HFFc6 (cell line): ENCODE data around the gene COA7. TPM values are rescaled to one million over a fixed set of nuclear protein-coding genes. Genes with fewer than 3 reads are reported as not detected.

ENCODE experiments used
- DNase-seq: peaks from one replicate; pipeline ENCODE4 v3.0.0-alpha.2; 2018
- H3K27ac Mint-ChIP-seq: 2 replicates; pipeline ENCODE4 v1.8.0; 2020; ENCODE audit warnings: mild to moderate bottlenecking, mixed read lengths
- H3K27me3 Mint-ChIP-seq: 2 replicates; pipeline ENCODE4 v1.8.0; 2021; ENCODE audit warnings: mild to moderate bottlenecking, moderate library complexity, mixed read lengths; ENCODE audit not compliant: insufficient read depth
- H3K36me3 Mint-ChIP-seq: 2 replicates; pipeline ENCODE4 v1.8.0; 2021; ENCODE audit warnings: low read depth, mixed read lengths
- H3K4me1 Mint-ChIP-seq: 2 replicates; pipeline ENCODE4 v1.8.0; 2020; ENCODE audit warnings: low read depth, mixed read lengths
- H3K4me3 Mint-ChIP-seq: 2 replicates; pipeline ENCODE4 v1.8.0; 2020; ENCODE audit warnings: mild to moderate bottlenecking, moderate library complexity, mixed read lengths
- H3K9me3 Mint-ChIP-seq: 2 replicates; pipeline ENCODE4 v1.8.0; 2020; ENCODE audit warnings: mild to moderate bottlenecking, mixed read lengths
- total RNA-seq, 6 experiments: library from RNA; stranded (reverse); fragmentation: NEBNext Ultra II Directional; extraction: Animal tissue kit (Norgen Biotek cat#: 25700); gene quantifications; 2 replicates in 1 of 6; 3 replicates in 5 of 6; pipeline ENCODE4 v1.2.3, GENCODE V29; 2021
- TF ChIP-seq, protein P1 (sequence below): fragments of 200-600 bp; sonication (generic); IDR thresholded peaks from 2 replicates; pipeline ENCODE4 v1.5.0; 2021; ENCODE audit warnings: antibody characterized with exemption, mild to moderate bottlenecking

COA7 gene
- total RNA-seq, 6 experiments from 2014 or later, result 17.8 to 25.8 (median 20.1) TPM

- H3K27me3 Mint-ChIP-seq, result peaks cover 2% of the 10 kb centered on the region; the same call in 1 of the 2 replicates
- H3K36me3 Mint-ChIP-seq, result peaks cover 7% of the 10 kb centered on the region; the same call in 1 of the 2 replicates
- no peak overlapping the region for H3K27ac Mint-ChIP-seq
- no peaks in the 10 kb centered on the region for H3K9me3 Mint-ChIP-seq
- peaks cover 15% of the 10 kb centered on the region for H3K4me1 Mint-ChIP-seq
- TF ChIP-seq, protein P1, sequence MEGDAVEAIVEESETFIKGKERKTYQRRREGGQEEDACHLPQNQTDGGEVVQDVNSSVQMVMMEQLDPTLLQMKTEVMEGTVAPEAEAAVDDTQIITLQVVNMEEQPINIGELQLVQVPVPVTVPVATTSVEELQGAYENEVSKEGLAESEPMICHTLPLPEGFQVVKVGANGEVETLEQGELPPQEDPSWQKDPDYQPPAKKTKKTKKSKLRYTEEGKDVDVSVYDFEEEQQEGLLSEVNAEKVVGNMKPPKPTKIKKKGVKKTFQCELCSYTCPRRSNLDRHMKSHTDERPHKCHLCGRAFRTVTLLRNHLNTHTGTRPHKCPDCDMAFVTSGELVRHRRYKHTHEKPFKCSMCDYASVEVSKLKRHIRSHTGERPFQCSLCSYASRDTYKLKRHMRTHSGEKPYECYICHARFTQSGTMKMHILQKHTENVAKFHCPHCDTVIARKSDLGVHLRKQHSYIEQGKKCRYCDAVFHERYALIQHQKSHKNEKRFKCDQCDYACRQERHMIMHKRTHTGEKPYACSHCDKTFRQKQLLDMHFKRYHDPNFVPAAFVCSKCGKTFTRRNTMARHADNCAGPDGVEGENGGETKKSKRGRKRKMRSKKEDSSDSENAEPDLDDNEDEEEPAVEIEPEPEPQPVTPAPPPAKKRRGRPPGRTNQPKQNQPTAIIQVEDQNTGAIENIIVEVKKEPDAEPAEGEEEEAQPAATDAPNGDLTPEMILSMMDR, result no peak
- DNase-seq, result no peak
- H3K4me3 Mint-ChIP-seq, result no peak overlapping the region
These were observed 18.6 kb downstream of the COA7 start for GRCh38 chr1:52679498-52679897.

DNA sequence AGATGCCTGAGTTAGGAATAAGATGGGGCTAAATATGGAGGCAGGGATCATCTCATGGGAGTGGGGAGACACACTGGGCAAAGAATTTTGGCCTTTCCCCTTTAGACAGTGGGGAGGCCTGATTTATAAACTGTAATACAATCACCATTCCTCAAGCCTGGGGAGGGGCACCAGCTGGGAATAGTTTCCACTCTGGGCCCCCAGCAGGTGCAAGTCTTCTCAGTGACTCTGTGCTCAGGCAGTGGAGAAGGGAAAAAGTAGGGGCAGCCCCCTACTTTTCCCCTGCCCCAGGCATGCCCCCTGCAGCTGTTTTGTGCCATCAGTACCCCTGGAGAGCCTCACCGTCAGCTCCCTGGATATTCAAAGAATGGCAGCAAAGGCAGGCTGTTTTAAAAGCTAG lies 19.1 kb downstream of the COA7 start:
- no peak for DNase-seq
- H3K4me1 Mint-ChIP-seq, result peaks cover 16% of the 10 kb centered on the region
- H3K27me3 Mint-ChIP-seq, result peaks cover 2% of the 10 kb centered on the region; the same call in 1 of the 2 replicates
- H3K36me3 Mint-ChIP-seq, result peaks cover 5% of the 10 kb centered on the region; the same call in 1 of the 2 replicates
- H3K4me3 Mint-ChIP-seq, result no peak overlapping the region
- TF ChIP-seq, protein P1, result no peak
- no peak overlapping the region for H3K27ac Mint-ChIP-seq
- no peaks in the 10 kb centered on the region for H3K9me3 Mint-ChIP-seq

DNA sequence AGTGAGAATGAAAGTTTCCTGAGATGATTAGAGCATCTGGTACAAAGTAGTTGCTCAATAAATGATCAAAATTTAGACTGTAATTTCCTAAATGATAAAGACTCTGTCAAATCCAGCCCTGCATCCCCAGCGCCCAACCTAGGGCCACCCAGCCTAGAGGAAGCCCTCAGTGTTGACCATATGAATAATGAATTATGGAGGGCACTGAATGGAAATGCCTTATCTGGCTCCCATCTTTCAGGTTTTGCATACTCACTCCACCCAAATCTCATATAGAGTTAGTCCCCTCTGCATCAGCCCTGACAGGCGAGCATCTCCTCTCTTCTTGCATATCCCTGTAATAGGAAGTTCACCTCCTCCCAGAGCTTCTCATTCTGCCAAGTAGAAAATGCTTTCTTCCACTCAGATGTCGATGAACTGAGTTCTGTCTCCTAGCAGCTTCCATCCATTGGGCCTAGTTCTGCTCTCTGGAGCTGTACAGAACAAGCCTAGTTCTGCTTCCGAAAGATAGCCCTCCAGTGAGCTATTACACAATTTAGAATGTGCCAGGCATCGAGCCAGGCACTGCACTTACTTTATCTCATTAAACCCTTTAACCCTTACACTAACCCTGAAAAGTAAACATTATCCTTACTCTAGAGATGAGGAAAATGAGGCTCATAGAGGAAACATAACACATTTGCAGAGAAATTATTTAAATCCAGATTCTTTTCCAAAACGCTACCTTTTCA lies 20.9 kb downstream of the COA7 start:
- TF ChIP-seq, protein P1, result no peak
- no peak overlapping the region for H3K27ac Mint-ChIP-seq
- H3K4me1 Mint-ChIP-seq, result peaks cover 16% of the 10 kb centered on the region
- peaks cover 2% of the 10 kb centered on the region; the same call in 1 of the 2 replicates for H3K27me3 Mint-ChIP-seq
- H3K9me3 Mint-ChIP-seq, result no peaks in the 10 kb centered on the region
- no peak for DNase-seq
- H3K36me3 Mint-ChIP-seq, result no peaks in the 10 kb centered on the region
- no peak overlapping the region for H3K4me3 Mint-ChIP-seq

- no peaks in the 10 kb centered on the region for H3K36me3 Mint-ChIP-seq
- peaks cover 2% of the 10 kb centered on the region; the same call in 1 of the 2 replicates for H3K27me3 Mint-ChIP-seq
- no peak overlapping the region for H3K4me3 Mint-ChIP-seq
- TF ChIP-seq, protein P1, result no peak
- no peak for DNase-seq
- no peaks in the 10 kb centered on the region for H3K9me3 Mint-ChIP-seq
- H3K4me1 Mint-ChIP-seq, result peaks cover 16% of the 10 kb centered on the region
- H3K27ac Mint-ChIP-seq, result no peak overlapping the region
These were observed 21.8 kb downstream of the COA7 start for GRCh38 chr1:52676249-52676903.

GRCh38 chr1:52674497-52675384 lies 23.4 kb downstream of the COA7 start:
- TF ChIP-seq, protein P1, result no peak
- Mint-ChIP-seq H3K27me3 (peaks cover 2% of the 10 kb centered on the region; the same call in 1 of the 2 replicates), H3K4me1 (peaks cover 21% of the 10 kb centered on the region), H3K4me3 (no peak overlapping the region), H3K27ac (no peak overlapping the region), H3K36me3 (no peaks in the 10 kb centered on the region), H3K9me3 (no peaks in the 10 kb centered on the region)
- DNase-seq, result no peak
